GM12878 (cell line): ENCODE measurements around the gene DOCK9. TPM values are rescaled to one million over a fixed set of nuclear protein-coding genes. Genes with fewer than 3 reads are reported as not detected.

Experiments used
- ATAC-seq: fragments of 200-7000 bp; cut with Tn5 transposase; 3 replicates; pipeline ENCODE4 v1.9.1; 2020; ENCODE audit warnings: mild to moderate bottlenecking, moderate library complexity
- BruUV-seq: library from RNA; stranded (reverse); fragments of 400-500 nt; replicated peaks from 2 replicates; lab custom pipeline; 2021; lab: Mats Ljungman, UMichigan
- CTCF ChIA-PET: fragments of 300-600 bp; sonication (Branson Sonifier 250); formaldehyde crosslinking; extraction: SDS; loops from one replicate; lab custom pipeline; 2021; ENCODE audit warnings: inconsistent platforms; lab: Yijun Ruan, JAX
- POLR2A ChIA-PET: fragments of 350-600 bp; formaldehyde crosslinking; extraction: SDS; loops from one replicate; lab custom pipeline; 2021; ENCODE audit warnings: inconsistent platforms; lab: Charles Lee
- RAD21 ChIA-PET: fragments of 300-600 bp; sonication (Branson Sonifier 250); formaldehyde crosslinking; loops from one replicate; lab custom pipeline; 2023; ENCODE audit warnings: antibody characterized with exemption; ENCODE audit not compliant: unreplicated experiment; lab: Charles Lee
- SMC1A ChIA-PET: fragments of 300-600 bp; sonication (Branson Sonifier 250); formaldehyde crosslinking; loops from one replicate; lab custom pipeline; 2023; ENCODE audit not compliant: unreplicated experiment, uncharacterized antibody; lab: Charles Lee
- DNase-seq: peaks from one replicate; pipeline ENCODE4 v3.0.0-alpha.2; 2011; ENCODE audit warnings: low read depth, low spot score
- FAIRE-seq: peaks from 3 replicates; lab custom pipeline; 2011; peaks lifted over from hg19 to GRCh38; lab: Jason Lieb, UNC
- H2AFZ ChIP-seq: 2 replicates; pipeline ENCODE4 v1.6.0; 2011; ENCODE audit warnings: low read depth, low read length, control low read depth; ENCODE audit not compliant: control insufficient read depth
- H3K27ac ChIP-seq: 2 replicates; pipeline ENCODE4 v1.5.1; 2011; ENCODE audit warnings: control low read depth; ENCODE audit not compliant: control insufficient read depth, insufficient read depth
- H3K27me3 ChIP-seq, 2 experiments: replicated peaks in 1 of 2; 2 replicates each; pipeline versions ENCODE4 v1.6.0 to v1.6.1; 2011; ENCODE audit warnings: low read length in 1 of 2; ENCODE audit not compliant: control insufficient read depth in 2 of 2, insufficient read depth in 2 of 2
- H3K36me3 ChIP-seq, 2 experiments: 2 replicates each; pipeline ENCODE4 v1.5.1; 2011; ENCODE audit warnings: low read length in 1 of 2; ENCODE audit not compliant: control insufficient read depth in 2 of 2, insufficient read depth in 2 of 2
- H3K4me1 ChIP-seq: 2 replicates; pipeline ENCODE4 v1.6.1; 2011; ENCODE audit warnings: mild to moderate bottlenecking, low read length, moderate library complexity, mixed read lengths; ENCODE audit not compliant: control insufficient read depth, insufficient read depth
- H3K4me2 ChIP-seq: 2 replicates; pipeline ENCODE4 v1.6.0; 2011; ENCODE audit warnings: control low read depth; ENCODE audit not compliant: control insufficient read depth, insufficient read depth
- H3K4me3 ChIP-seq: fragments of 200-600 bp; sonication (generic); 2 replicates; pipeline ENCODE4 v1.5.1; 2016
- H3K79me2 ChIP-seq: 2 replicates; pipeline ENCODE4 v1.6.0; 2011; ENCODE audit warnings: low read length; ENCODE audit not compliant: control insufficient read depth, insufficient read depth
- H3K9ac ChIP-seq: 2 replicates; pipeline ENCODE4 v1.8.0; 2011; ENCODE audit warnings: low read length, control low read depth, mixed read lengths; ENCODE audit not compliant: control insufficient read depth, insufficient read depth
- H3K9me3 ChIP-seq: replicated peaks from 3 replicates; pipeline ENCODE4 v1.5.1; 2011; ENCODE audit warnings: mild to moderate bottlenecking, low read length; ENCODE audit not compliant: control insufficient read depth, insufficient read depth
- H4K20me1 ChIP-seq: 2 replicates; pipeline ENCODE4 v1.6.0; 2011; ENCODE audit not compliant: control insufficient read depth, insufficient read depth
- POU2F2 ChIP-seq: IDR thresholded peaks from 3 replicates; pipeline ENCODE4 v1.6.1; 2011; ENCODE audit warnings: low read depth, mild to moderate bottlenecking, low read length, borderline replicate concordance
- TAF1 ChIP-seq: IDR thresholded peaks from 2 replicates; pipeline ENCODE4 v1.6.1; 2011; ENCODE audit warnings: mild to moderate bottlenecking, low read depth, low read length, borderline replicate concordance
- YY1 ChIP-seq: IDR thresholded peaks from 2 replicates; pipeline ENCODE4 v1.6.1; 2011; ENCODE audit warnings: low read depth, mild to moderate bottlenecking, low read length
- WGBS: methylation state at CpG from one replicate; pipeline ENCODE4 v1.1.6; 2016; ENCODE audit warnings: low lambda C conversion rate; ENCODE audit not compliant: insufficient replicate concordance, insufficient coverage; ENCODE audit errors: missing lambda C conversion rate; 5-methylcytosine and 5-hydroxymethylcytosine counted together
- in situ Hi-C: fragments of 300-500 bp; cut with MboI; formaldehyde crosslinking; loops from 9 replicates; pipeline ENCODE4 v1.14.3; 2018; ENCODE audit warnings: mixed read lengths
- intact Hi-C: fragments of 100-400 bp; cut with micrococcal nuclease; formaldehyde crosslinking; loops from one replicate; pipeline ENCODE4 v1.14.2; 2022; ENCODE audit not compliant: unreplicated experiment
- polyA plus RNA-seq, 11 experiments: library from polyadenylated mRNA; depleted of rRNA in 4 of 11; unstranded in 6 of 11; stranded (reverse) in 5 of 11; fragments of >200 nt; fragmentation: Nextera tagmentation in 4 of 11; fragmentation: Illumina TruSeq in 1 of 11; extraction: Ambion mirVana in 4 of 11; extraction: Trizol in 1 of 11; gene quantifications; 1 replicate in 1 of 11; 2 replicates in 10 of 11; pipeline versions ENCODE4 v1.2.1 to v1.2.3, GENCODE V29; 2011 to 2016; ENCODE audit warnings: inconsistent platforms in 2 of 11, missing spikeins in 2 of 11, low read depth in 1 of 11
- total RNA-seq, 4 experiments: library from RNA; depleted of rRNA in 3 of 4; stranded (reverse); fragments of >200 nt in 3 of 4; fragmentation: Illumina TruSeq in 1 of 4; extraction: Trizol in 1 of 4; gene quantifications; 2 replicates each; pipeline versions ENCODE4 v1.2.1 to v1.2.3, GENCODE V29; 2013 to 2021
- TF ChIP-seq, protein P1 (sequence below): fragments of 450-650 bp; formaldehyde crosslinking; IDR thresholded peaks from 2 replicates; pipeline ENCODE4 v1.4.0; 2022; ENCODE audit warnings: mild to moderate bottlenecking, moderate library complexity

Gene DOCK9
- total and polyA plus RNA-seq, 10 of the 15 experiments (the other 5 are each of a cell fraction or from before 2014, with no cell fraction given): 0.09 to 2.9 (median 0.74) TPM

DNA sequence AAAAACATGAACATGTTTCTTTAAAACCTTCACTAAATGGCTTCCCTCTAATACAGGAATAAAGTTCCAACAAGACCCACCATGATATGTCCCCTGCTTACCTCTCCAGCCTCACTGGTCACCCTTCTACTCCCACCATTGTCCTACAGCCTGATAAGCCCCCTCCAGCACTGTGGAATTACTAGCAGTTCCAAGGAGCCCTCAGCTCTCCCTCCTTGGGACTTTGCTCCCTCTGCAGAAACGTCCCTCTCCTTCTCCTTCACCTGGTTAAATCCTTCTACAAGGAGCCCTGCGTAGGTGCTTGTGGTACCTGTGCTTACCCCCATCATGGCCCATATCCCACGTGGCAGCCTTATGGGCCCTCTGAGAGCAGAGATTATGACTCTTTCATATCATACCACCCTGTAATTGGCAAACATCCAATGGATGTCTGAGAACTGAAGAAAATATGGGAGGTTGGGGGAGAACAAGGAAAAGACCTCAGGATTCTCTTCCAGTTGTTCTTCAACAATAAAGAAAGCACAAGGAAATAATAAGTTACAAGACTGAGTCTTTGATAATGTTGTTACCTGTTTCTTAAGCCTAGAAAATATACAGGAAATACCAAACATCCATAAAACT is 26.1 kb upstream of the DOCK9 start:
- Histone ChIP-seq H3K9me3 (no peaks in the 10 kb centered on the region), H3K4me3 (no peak overlapping the region), H3K27ac (no peak overlapping the region), H4K20me1 (no peaks in the 10 kb centered on the region), H3K79me2 (no peaks in the 10 kb centered on the region), H3K27me3 (0 out of 4 replicates have a peak, but pooled peaks cover 0 to 3% of the 10 kb centered on the region in 2 experiments), H3K4me2 (no peak overlapping the region), H3K4me1 (peaks cover 9% of the 10 kb centered on the region), H3K36me3 (no peaks in the 10 kb centered on the region), H2AFZ (no peak overlapping the region), H3K9ac (no peak overlapping the region)
- ChIA-PET SMC1A (no interaction called here), RAD21 (no interaction called here), POLR2A (no interaction called here), CTCF (no interaction called here)
- DNase-seq (no peak), FAIRE-seq (no peak), ATAC-seq (no peak)
- no TSS peak for BruUV-seq
- WGBS: 13% methylated on average over 3 of the region's 3 CpGs
- in situ Hi-C loops: no loop called here
- TF ChIP-seq POU2F2 (no peak), YY1 (no peak), TAF1 (no peak)
- TF ChIP-seq, protein P1, sequence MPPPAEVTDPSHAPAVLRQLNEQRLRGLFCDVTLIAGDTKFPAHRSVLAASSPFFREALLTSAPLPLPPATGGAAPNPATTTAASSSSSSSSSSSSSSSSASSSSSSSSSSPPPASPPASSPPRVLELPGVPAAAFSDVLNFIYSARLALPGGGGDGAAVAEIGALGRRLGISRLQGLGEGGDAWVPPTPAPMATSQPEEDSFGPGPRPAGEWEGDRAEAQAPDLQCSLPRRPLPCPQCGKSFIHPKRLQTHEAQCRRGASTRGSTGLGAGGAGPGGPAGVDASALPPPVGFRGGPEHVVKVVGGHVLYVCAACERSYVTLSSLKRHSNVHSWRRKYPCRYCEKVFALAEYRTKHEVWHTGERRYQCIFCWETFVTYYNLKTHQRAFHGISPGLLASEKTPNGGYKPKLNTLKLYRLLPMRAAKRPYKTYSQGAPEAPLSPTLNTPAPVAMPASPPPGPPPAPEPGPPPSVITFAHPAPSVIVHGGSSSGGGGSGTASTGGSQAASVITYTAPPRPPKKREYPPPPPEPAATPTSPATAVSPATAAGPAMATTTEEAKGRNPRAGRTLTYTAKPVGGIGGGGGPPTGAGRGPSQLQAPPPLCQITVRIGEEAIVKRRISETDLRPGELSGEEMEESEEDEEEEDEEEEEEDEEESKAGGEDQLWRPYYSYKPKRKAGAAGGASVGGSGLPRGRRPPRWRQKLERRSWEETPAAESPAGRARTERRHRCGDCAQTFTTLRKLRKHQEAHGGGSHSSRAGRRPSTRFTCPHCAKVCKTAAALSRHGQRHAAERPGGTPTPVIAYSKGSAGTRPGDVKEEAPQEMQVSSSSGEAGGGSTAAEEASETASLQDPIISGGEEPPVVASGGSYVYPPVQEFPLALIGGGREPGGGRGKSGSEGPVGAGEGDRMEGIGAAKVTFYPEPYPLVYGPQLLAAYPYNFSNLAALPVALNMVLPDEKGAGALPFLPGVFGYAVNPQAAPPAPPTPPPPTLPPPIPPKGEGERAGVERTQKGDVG (CRISPR knock-in tag): no peak
- intact Hi-C loops: no loop called here
